Heart left ventricle (tissue), 16 donors: Measurements from ENCODE around the gene L3MBTL1. TPM values are rescaled to one million over a fixed set of nuclear protein-coding genes. Genes with fewer than 3 reads are reported as not detected.
A peak's percentile ranks its signal among the peaks of the same experiment; 100 is the strongest.
"Not testable (repeated sequence)": the region's sequence is repeated elsewhere in the genome, so short reads cannot be mapped to it uniquely, and the experiment has no call there.

Experiments used
- ATAC-seq, 4 donors: fragments of 200-7000 bp; cut with Tn5 transposase; one replicate each; pipeline ENCODE4 v1.9.1; 2020 to 2022; ENCODE audit warnings: moderate library complexity in 4 of 4, mild to moderate bottlenecking in 3 of 4, moderate number of reproducible peaks in 1 of 4
- DNase-seq, 5 donors: peaks; one replicate each; pipeline ENCODE4 v3.0.0-alpha.2; 2020
- H3K27ac ChIP-seq, 12 donors: fragments of 200-600 bp; sonication (generic) in 4 of 12; one replicate each; pipeline versions ENCODE4 v1.5.0 to v1.8.0; 2016 to 2022; ENCODE audit warnings: mild to moderate bottlenecking in 2 of 12
- H3K27me3 ChIP-seq, 9 donors: fragments of 200-600 bp; sonication (generic) in 2 of 9; one replicate each; pipeline versions ENCODE4 v1.5.1 to v1.8.0; 2016 to 2022; ENCODE audit warnings: mild to moderate bottlenecking in 3 of 9
- H3K36me3 ChIP-seq, 9 donors: fragments of 200-600 bp; sonication (generic) in 2 of 9; one replicate each; pipeline versions ENCODE4 v1.5.0 to v1.8.0; 2018 to 2022; ENCODE audit warnings: mild to moderate bottlenecking in 2 of 9
- H3K4me1 ChIP-seq, 12 donors: fragments of 200-600 bp; sonication (generic) in 4 of 12; one replicate each; pipeline versions ENCODE4 v1.5.0 to v1.8.0; 2016 to 2022; ENCODE audit warnings: mild to moderate bottlenecking in 3 of 12
- H3K4me3 ChIP-seq, 12 donors: fragments of 200-600 bp; sonication (generic) in 4 of 12; one replicate each; pipeline versions ENCODE4 v1.5.0 to v1.8.0; 2017 to 2022; ENCODE audit warnings: mild to moderate bottlenecking in 9 of 12, moderate library complexity in 4 of 12
- H3K9me3 ChIP-seq, 12 donors: fragments of 200-600 bp; sonication (generic) in 4 of 12; one replicate each; pipeline versions ENCODE4 v1.5.0 to v1.8.0; 2016 to 2022; ENCODE audit warnings: mild to moderate bottlenecking in 1 of 12
- CTCF ChIP-seq, 12 donors: fragments of 200-600 bp; sonication (generic) in 4 of 12; IDR thresholded peaks; one replicate each; pipeline versions ENCODE4 v1.5.0 to v1.8.0; 2018 to 2022; ENCODE audit warnings: antibody characterized with exemption in 12 of 12, mild to moderate bottlenecking in 5 of 12
- POLR2A ChIP-seq, 2 donors: fragments of 450-650 bp; IDR thresholded peaks; one replicate each; pipeline ENCODE4 v1.6.1; 2017; ENCODE audit warnings: antibody characterized with exemption in 2 of 2, mild to moderate bottlenecking in 2 of 2, moderate library complexity in 2 of 2
- WGBS, 4 donors: extraction: QIAGEN DNeasy Blood & Tissue Kit in 2 of 4; methylation state at CpG; one replicate each; pipeline versions ENCODE4 v1.1.5 to v1.1.7; 2013 to 2018; 5-methylcytosine and 5-hydroxymethylcytosine counted together
- intact Hi-C, 10 donors: fragments of 100-400 bp; cut with DNase I; formaldehyde crosslinking; loops; one replicate each; pipeline versions ENCODE4 v1.11.1 to v1.14.2; 2022
- polyA plus RNA-seq, 2 donors: library from polyadenylated mRNA; stranded (reverse); fragments of 200-250 nt; gene quantifications; one replicate each; pipeline ENCODE4 v1.2.3, GENCODE V29; 2013
- total RNA-seq, 9 donors: library from RNA; depleted of rRNA in 2 of 9; stranded (reverse); fragments of >200 nt in 2 of 9; fragmentation: NEBNext Ultra II Directional in 3 of 9; extraction: Animal tissue kit (Norgen Biotek cat#: 25700) in 3 of 9; gene quantifications; one replicate each; pipeline versions ENCODE4 v1.1.0 to v1.2.4, GENCODE V29; 2016 to 2023
- donor health status: ischemic (EF 13 %, LVEDD 7.1; RV severe dilation, severe dysfunction).
- donor health status: healthy with polysubstance abuse.
- donor health status: DM: no; HTN: yes; CAD: no.
- donor health status: DM: no; HTN: no; CAD: no.
- donor health status: ischemic (EF 25% LVEDD 6.9; RV normal size, moderate dysfunction).
- donor health status: ischemic (EF 25% LVEDD 5.7; RV mildly dilated, moderate dysfunction).
- donor health status: healthy.
- donor health status: DM: yes; HTN: yes; CAD: no.
- donor health status: ischemic (EF 35%, LVEDD 5.7; RV mildly dilated, moderate dysfunction).
- donor health status: nonischemic (EF 11% LVEDD 7.7; RV severe dilation, severe dysfunction).
- donor health status: DM: yes; HTN: yes; CAD: no.
- donor health status: PGD.
- donor health status: ischemic (EF 29% LVEDD 5.4; RV normal size, mild dysfunction).
- donor health status: nonischemic (EF 23%, LVEDD 6.1; RV moderate dilation, normal function).

L3MBTL1 gene
- total and polyA plus RNA-seq, 11 donors: 1.3 to 6.9 (median 3.8) TPM

DNA sequence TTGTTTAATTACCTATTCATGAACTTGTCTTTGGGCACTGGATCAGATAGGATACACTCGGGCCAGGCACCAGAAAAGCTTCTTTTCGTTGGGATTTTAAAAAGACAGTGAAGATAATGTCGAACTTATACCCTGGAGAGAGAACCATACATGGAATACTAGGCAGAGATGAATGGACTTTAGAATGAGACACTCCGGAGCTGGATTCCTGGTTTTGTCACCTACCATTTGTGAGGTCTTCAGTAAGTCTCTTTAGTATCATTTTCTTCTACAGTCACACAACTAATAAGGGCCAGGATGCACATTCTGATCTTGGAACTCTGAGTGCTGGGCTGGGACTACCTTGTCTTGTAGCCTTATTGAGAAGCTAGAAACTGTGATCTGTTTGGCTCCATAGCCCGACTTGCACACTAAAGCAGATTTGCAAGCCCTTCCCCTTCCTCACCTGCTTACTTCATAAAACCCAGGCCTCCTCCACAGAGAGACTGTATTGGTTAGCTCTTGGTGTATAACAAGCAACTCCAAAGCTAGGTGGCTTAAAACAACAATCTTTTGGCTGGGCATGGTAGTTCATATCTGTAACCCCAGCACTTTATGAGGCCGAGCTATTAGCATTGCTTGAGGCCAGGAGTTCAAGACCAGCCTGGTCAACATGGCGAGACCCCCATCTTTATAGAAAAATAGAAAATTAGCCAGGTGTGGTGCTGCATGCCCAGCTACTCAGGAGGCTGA is 75.8 kb downstream of the L3MBTL1 start:
- 82 to 85% (median 83%) methylated on average over 7 of the region's 7 CpGs for WGBS, 4 donors
- no peaks in the 10 kb centered on the region for H3K9me3 ChIP-seq
- H3K27ac ChIP-seq: no peak overlapping the region
- H3K36me3 ChIP-seq: no peaks in the 10 kb centered on the region
- TF ChIP-seq POLR2A (IDR thresholded peaks at IDR 0.05) (no peak), CTCF (IDR thresholded peaks at IDR 0.05) (no peak)
- intact Hi-C loops: loop anchor here in 1 of 10 donors (10.0 kb wide), 1 partner anchor 128 kb away; the partner anchor contains the start of gene SRSF6
- H3K27me3 ChIP-seq: no peaks in the 10 kb centered on the region
- DNase-seq: no peak
- no peak for ATAC-seq
- peaks cover 0 to 8% (median 0%) of the 10 kb centered on the region in 12 donors for H3K4me1 ChIP-seq
- no peak overlapping the region for H3K4me3 ChIP-seq

DNA sequence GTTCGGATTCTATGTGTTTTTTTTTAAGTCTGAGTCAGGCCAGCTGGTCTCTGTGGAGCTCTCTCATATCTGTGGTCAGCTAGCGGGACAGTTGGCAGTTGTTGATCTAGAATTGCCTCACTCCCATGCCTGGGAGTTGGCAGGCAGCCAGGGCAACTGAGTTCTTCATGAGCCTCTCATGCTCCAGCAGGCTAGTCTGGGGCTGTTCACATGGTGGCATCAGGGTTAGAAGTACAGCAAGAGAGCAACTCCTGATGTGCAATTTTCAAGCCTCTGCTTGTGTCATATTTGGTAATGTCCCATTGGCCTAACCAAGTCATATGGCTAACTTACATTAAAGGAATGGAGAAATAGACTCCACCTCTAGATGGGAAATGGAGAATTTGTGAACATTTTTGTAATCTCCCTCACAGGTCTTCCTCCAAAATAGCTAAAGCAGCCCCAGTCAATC is 76.5 kb downstream of the L3MBTL1 start:
- ATAC-seq (peak in 3 of 4 donors; percentile 56 to 72 (median 61)), DNase-seq (peak; percentile 32 to 77 (median 54))
- H3K36me3 ChIP-seq: no peaks in the 10 kb centered on the region
- no peak overlapping the region for H3K27ac ChIP-seq
- intact Hi-C loops: loop anchor here in 1 of 10 donors (10.0 kb wide), 1 partner anchor 129 kb away; the partner anchor contains the start of gene SRSF6
- WGBS, 4 donors: 27 to 44% (median 35%) methylated on average over 2 of the region's 2 CpGs
- H3K27me3 ChIP-seq: no peaks in the 10 kb centered on the region
- H3K4me1 ChIP-seq: peaks cover 0 to 8% (median 0%) of the 10 kb centered on the region in 12 donors
- no peaks in the 10 kb centered on the region for H3K9me3 ChIP-seq
- TF ChIP-seq POLR2A (IDR thresholded peaks at IDR 0.05) (no peak), CTCF (IDR thresholded peaks at IDR 0.05) (no peak)
- no peak overlapping the region for H3K4me3 ChIP-seq

DNA sequence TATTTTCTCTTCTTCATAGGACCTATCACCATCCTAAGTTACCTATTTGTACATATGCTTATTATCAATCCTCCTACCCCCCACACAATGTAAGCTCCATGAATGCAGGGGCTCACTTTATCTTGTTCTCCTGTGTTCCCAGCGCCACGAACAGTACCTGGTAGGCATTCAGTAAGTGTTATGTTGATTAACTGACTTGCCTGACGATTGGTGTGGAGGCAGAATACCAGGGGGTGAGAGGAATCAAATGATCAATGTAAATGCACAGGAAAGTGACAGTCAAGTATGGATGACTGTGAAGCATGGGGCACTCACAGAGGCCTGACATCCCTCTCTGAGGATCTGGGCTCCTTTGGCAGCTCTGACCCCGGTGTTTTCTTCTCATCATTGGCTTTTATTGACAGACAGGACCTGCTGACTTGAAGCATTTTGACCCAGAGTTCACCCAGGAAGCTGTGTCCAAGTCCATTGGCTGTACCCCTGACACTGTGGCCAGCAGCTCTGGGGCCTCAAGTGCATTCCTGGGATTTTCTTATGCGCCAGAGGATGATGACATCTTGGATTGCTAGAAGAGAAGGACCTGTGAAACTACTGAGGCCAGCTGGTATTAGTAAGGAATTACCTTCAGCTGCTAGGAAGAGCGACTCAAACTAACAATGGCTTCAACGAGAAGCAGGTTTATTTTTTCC is 77.1 kb downstream of the L3MBTL1 start:
- H3K27me3 ChIP-seq: no peaks in the 10 kb centered on the region
- intact Hi-C loops: loop anchor here in 1 of 10 donors (10.0 kb wide), 1 partner anchor 130 kb away; the partner anchor contains the start of gene SRSF6
- DNase-seq (no peak), ATAC-seq (no peak)
- peaks cover 0 to 9% (median 0%) of the 10 kb centered on the region in 12 donors for H3K4me1 ChIP-seq
- H3K36me3 ChIP-seq: no peaks in the 10 kb centered on the region
- WGBS, 4 donors: 61 to 69% (median 64%) methylated on average over 7 of the region's 7 CpGs
- H3K4me3 ChIP-seq: no peak overlapping the region
- TF ChIP-seq POLR2A (IDR thresholded peaks at IDR 0.05) (no peak), CTCF (IDR thresholded peaks at IDR 0.05) (no peak)
- H3K9me3 ChIP-seq: no peaks in the 10 kb centered on the region
- no peak overlapping the region for H3K27ac ChIP-seq

- ATAC-seq (no peak), DNase-seq (no peak)
- TF ChIP-seq POLR2A (IDR thresholded peaks at IDR 0.05) (no peak), CTCF (IDR thresholded peaks at IDR 0.05) (no peak)
- Histone ChIP-seq H3K9me3 (no peaks in the 10 kb centered on the region), H3K27ac (no peak overlapping the region), H3K4me3 (no peak overlapping the region), H3K27me3 (no peaks in the 10 kb centered on the region), H3K36me3 (no peaks in the 10 kb centered on the region), H3K4me1 (peaks cover 3 to 24% (median 10%) of the 10 kb centered on the region in 12 donors)
- intact Hi-C loops: loop anchor here in 1 of 10 donors (10.0 kb wide), 1 partner anchor 132 kb away; the partner anchor contains the start of gene SRSF6
- 86 to 89% (median 88%) methylated on average over 8 of the region's 8 CpGs for WGBS, 4 donors
Observed at GRCh38 chr20:43586641-43587040, 79.1 kb downstream of the L3MBTL1 start.

GRCh38 chr20:43588526-43588925 is 81.0 kb downstream of the L3MBTL1 start:
- H3K27me3 ChIP-seq, ATAC-seq, H3K9me3 ChIP-seq, H3K36me3 ChIP-seq, H3K4me3 ChIP-seq, DNase-seq, H3K27ac ChIP-seq: not testable (repeated sequence)
- peaks cover 3 to 27% (median 13%) of the 10 kb centered on the region in 12 donors for H3K4me1 ChIP-seq
- WGBS, 4 donors: 90 to 95% (median 94%) methylated on average over 10 of the region's 10 CpGs
- intact Hi-C loops: loop anchor here in 1 of 10 donors (10.0 kb wide), 1 partner anchor 134 kb away; the partner anchor contains the start of gene SRSF6
